IMR-90 (cell line): Measurements from ENCODE around the gene OGFOD2. TPM values are rescaled to one million over a fixed set of nuclear protein-coding genes. Genes with fewer than 3 reads are reported as not detected.

ENCODE experiments used
- ATAC-seq: fragments of 200-7000 bp; cut with Tn5 transposase; 2 replicates; pipeline ENCODE4 v1.9.1; 2020; ENCODE audit warnings: low read depth, mild to moderate bottlenecking, moderate library complexity
- BruUV-seq: library from RNA; stranded (reverse); fragments of 400-500 nt; replicated peaks from 2 replicates; lab custom pipeline; 2021; lab: Mats Ljungman, UMichigan
- CTCF ChIA-PET: fragments of 300-600 bp; formaldehyde crosslinking; extraction: SDS; loops from one replicate; lab custom pipeline; 2021; ENCODE audit warnings: antibody characterized with exemption; lab: Yijun Ruan, JAX
- POLR2A ChIA-PET: fragments of 300-600 bp; sonication (Branson Sonifier 250); formaldehyde crosslinking; loops from one replicate; lab custom pipeline; 2022; ENCODE audit warnings: antibody characterized with exemption; ENCODE audit not compliant: unreplicated experiment; lab: Charles Lee
- DNase-seq: peaks from one replicate; pipeline ENCODE4 v3.0.0; 2013
- H2AFZ ChIP-seq: replicated peaks from 2 replicates; pipeline ENCODE3; 2013; ENCODE audit warnings: low read length, mild to moderate bottlenecking; ENCODE audit not compliant: poor library complexity
- H2AK5ac ChIP-seq: 2 replicates; pipeline ENCODE4 v1.6.1; 2013; ENCODE audit warnings: low read depth, low read length, inconsistent platforms
- H2AK9ac ChIP-seq: replicated peaks from 2 replicates; pipeline ENCODE3; 2013; ENCODE audit warnings: mild to moderate bottlenecking, low read depth, low read length, moderate library complexity; ENCODE audit not compliant: poor library complexity
- H2BK120ac ChIP-seq: 2 replicates; pipeline ENCODE4 v1.6.1; 2013; ENCODE audit warnings: low read depth, low read length, inconsistent platforms
- H2BK15ac ChIP-seq: 3 replicates; pipeline ENCODE4 v1.6.1; 2013; ENCODE audit warnings: low read depth, low read length, inconsistent platforms
- H2BK20ac ChIP-seq: 2 replicates; pipeline ENCODE4 v1.6.1; 2013; ENCODE audit warnings: low read depth, mild to moderate bottlenecking, inconsistent platforms, low read length, moderate library complexity
- H2BK5ac ChIP-seq: 2 replicates; pipeline ENCODE4 v1.6.1; 2013; ENCODE audit warnings: mild to moderate bottlenecking, low read depth, low read length, inconsistent platforms; ENCODE audit not compliant: poor library complexity, severe bottlenecking
- H3K14ac ChIP-seq: replicated peaks from 2 replicates; pipeline ENCODE4 v1.6.1; 2013; ENCODE audit warnings: low read depth, low read length, inconsistent platforms
- H3K18ac ChIP-seq: 2 replicates; pipeline ENCODE4 v1.6.1; 2013; ENCODE audit warnings: low read depth, low read length, control low read depth
- H3K23ac ChIP-seq: 2 replicates; pipeline ENCODE4 v1.6.1; 2013; ENCODE audit warnings: low read depth, low read length, inconsistent platforms
- H3K27ac ChIP-seq: 2 replicates; pipeline ENCODE4 v1.5.1; 2013; ENCODE audit warnings: mild to moderate bottlenecking, control low read depth, low read length; ENCODE audit not compliant: insufficient read depth
- H3K27me3 ChIP-seq: 2 replicates; pipeline ENCODE4 v1.6.1; 2013; ENCODE audit warnings: low read length; ENCODE audit not compliant: control insufficient read depth, insufficient read depth
- H3K36me3 ChIP-seq: 2 replicates; pipeline ENCODE4 v1.6.1; 2013; ENCODE audit warnings: low read length, mixed read lengths; ENCODE audit not compliant: control insufficient read depth, insufficient read depth
- H3K4ac ChIP-seq: 2 replicates; pipeline ENCODE4 v1.6.1; 2013; ENCODE audit warnings: low read depth, low read length, inconsistent platforms
- H3K4me1 ChIP-seq: 2 replicates; pipeline ENCODE4 v1.6.1; 2013; ENCODE audit warnings: low read length, mixed read lengths; ENCODE audit not compliant: control insufficient read depth, insufficient read depth
- H3K4me2 ChIP-seq: 2 replicates; pipeline ENCODE4 v1.6.1; 2013; ENCODE audit warnings: low read depth, mild to moderate bottlenecking, control low read depth, low read length, moderate library complexity
- H3K4me3 ChIP-seq: 2 replicates; pipeline ENCODE4 v1.5.1; 2013; ENCODE audit warnings: low read depth, mild to moderate bottlenecking, control low read depth, low read length, moderate library complexity; ENCODE audit not compliant: insufficient read depth
- H3K56ac ChIP-seq: 2 replicates; pipeline ENCODE4 v1.6.1; 2013; ENCODE audit warnings: low read length, inconsistent platforms; ENCODE audit not compliant: insufficient read depth; ENCODE audit errors: extremely low read depth
- H3K79me1 ChIP-seq, 2 experiments: 2 replicates each; pipeline ENCODE4 v1.6.1; 2013; ENCODE audit warnings: low read length in 2 of 2, inconsistent platforms in 1 of 2, low read depth in 1 of 2
- H3K9ac ChIP-seq: 2 replicates; pipeline ENCODE4 v1.6.1; 2013; ENCODE audit warnings: low read depth, low read length, control low read depth
- H3K9me1 ChIP-seq: 2 replicates; pipeline ENCODE4 v1.6.1; 2013; ENCODE audit warnings: low read length, inconsistent platforms; ENCODE audit not compliant: insufficient read depth
- H3K9me3 ChIP-seq: 2 replicates; pipeline ENCODE4 v1.6.1; 2013; ENCODE audit warnings: low read length; ENCODE audit not compliant: control insufficient read depth, insufficient read depth
- H4K20me1 ChIP-seq: 2 replicates; pipeline ENCODE4 v1.6.1; 2013; ENCODE audit warnings: low read length, inconsistent platforms; ENCODE audit not compliant: insufficient read depth
- H4K5ac ChIP-seq: 2 replicates; pipeline ENCODE4 v1.6.1; 2013; ENCODE audit warnings: mild to moderate bottlenecking, low read depth, low read length, control low read depth
- H4K8ac ChIP-seq, 2 experiments: 2 replicates each; pipeline ENCODE4 v1.6.1; 2013; ENCODE audit warnings: low read depth in 2 of 2, low read length in 2 of 2, control low read depth in 1 of 2, inconsistent platforms in 1 of 2
- H4K91ac ChIP-seq: 2 replicates; pipeline ENCODE4 v1.6.1; 2013; ENCODE audit warnings: low read depth, low read length, inconsistent platforms; ENCODE audit not compliant: insufficient read depth
- BHLHE40 ChIP-seq: fragments of 150-350 bp; IDR thresholded peaks from 2 replicates; pipeline ENCODE4 v1.6.1; 2016; ENCODE audit warnings: mild to moderate bottlenecking, low read depth, low read length
- CEBPB ChIP-seq: IDR thresholded peaks from 2 replicates; pipeline ENCODE4 v1.6.1; 2012; ENCODE audit warnings: low read depth, low read length, improper control_type of control experiment
- CTCF ChIP-seq: conservative IDR thresholded peaks from 2 replicates; pipeline ENCODE4 v1.5.1; 2012; ENCODE audit warnings: mild to moderate bottlenecking, low read depth, low read length, improper control_type of control experiment
- ELK1 ChIP-seq: fragments of 150-350 bp; IDR thresholded peaks from 2 replicates; pipeline ENCODE4 v1.6.1; 2016; ENCODE audit warnings: low read depth, mild to moderate bottlenecking, low read length, moderate library complexity, borderline replicate concordance
- FOS ChIP-seq: fragments of 150-350 bp; IDR thresholded peaks from 2 replicates; pipeline ENCODE4 v1.6.1; 2016; ENCODE audit warnings: low read depth, low read length
- MAFK ChIP-seq: IDR thresholded peaks from 2 replicates; pipeline ENCODE4 v1.6.1; 2012; ENCODE audit warnings: low read depth, low read length, improper control_type of control experiment
- MXI1 ChIP-seq: IDR thresholded peaks from 2 replicates; pipeline ENCODE4 v1.6.1; 2012; ENCODE audit warnings: low read depth, mild to moderate bottlenecking, low read length, moderate library complexity, borderline replicate concordance
- RAD21 ChIP-seq: IDR thresholded peaks from 2 replicates; pipeline ENCODE4 v1.6.1; 2012; ENCODE audit warnings: low read length, improper control_type of control experiment
- RCOR1 ChIP-seq: IDR thresholded peaks from 2 replicates; pipeline ENCODE4 v1.6.1; 2012; ENCODE audit warnings: mild to moderate bottlenecking, low read length, improper control_type of control experiment; ENCODE audit not compliant: insufficient replicate concordance
- USF2 ChIP-seq: fragments of 150-350 bp; IDR thresholded peaks from 2 replicates; pipeline ENCODE4 v1.6.1; 2017; ENCODE audit warnings: mild to moderate bottlenecking, antibody characterized with exemption, low read length, low read depth
- WGBS, 2 experiments: methylation state at CpG; one replicate each; pipeline versions ENCODE4 v1.1.5 to v1.1.7; 2013; ENCODE audit warnings: missing lambda C conversion rate in 2 of 2; ENCODE audit not compliant: insufficient read length in 1 of 2; ENCODE audit errors: extremely low coverage in 2 of 2; 5-methylcytosine and 5-hydroxymethylcytosine counted together
- dilution Hi-C: fragments of 300-500 bp; cut with HindIII; formaldehyde crosslinking; loops from one replicate; pipeline ENCODE4 v1.14.3; 2018; ENCODE audit warnings: low sequenced_read_pairs; ENCODE audit not compliant: unreplicated experiment
- in situ Hi-C: fragments of 300-500 bp; cut with MboI; formaldehyde crosslinking; loops from 3 replicates; pipeline ENCODE4 v1.14.3; 2019; ENCODE audit warnings: low sequenced_read_pairs, inconsistent platforms, mixed read lengths
- intact Hi-C: fragments of 100-400 bp; cut with micrococcal nuclease; formaldehyde crosslinking; loops from 2 replicates; pipeline ENCODE4 v1.10.0; 2022
- polyA plus RNA-seq, 3 experiments: library from polyadenylated mRNA; depleted of rRNA; stranded (reverse); fragments of >200 nt; gene quantifications; 2 replicates each; pipeline ENCODE4 v1.2.3, GENCODE V29; 2012; ENCODE audit warnings: low replicate concordance in 1 of 3
- total RNA-seq: library from RNA; depleted of rRNA; stranded (reverse); fragments of >200 nt; gene quantifications from 2 replicates; pipeline ENCODE4 v1.2.3, GENCODE V29; 2012

The OGFOD2 gene
- total and polyA plus RNA-seq, 2 of the 4 experiments (the other 2 are of a cell fraction): 4.3 to 18.2 TPM

GRCh38 chr12:122989225-122989839, 14.3 kb downstream of the OGFOD2 start:
- no peak overlapping the region for H3K14ac ChIP-seq
- H3K4me1 ChIP-seq: peaks cover 6% of the 10 kb centered on the region
- intact Hi-C loops: no loop called here
- H3K27ac ChIP-seq: no peak overlapping the region
- H3K27me3 ChIP-seq: no peaks in the 10 kb centered on the region
- no peak overlapping the region for H3K18ac ChIP-seq
- H2AK5ac ChIP-seq: no peak overlapping the region
- peaks cover 6% of the 10 kb centered on the region; the same call in 1 of the 2 replicates for H3K9me1 ChIP-seq
- H4K91ac ChIP-seq: no peak overlapping the region
- H2BK15ac ChIP-seq: no peak overlapping the region
- no peak overlapping the region for H2BK20ac ChIP-seq
- in situ Hi-C loops: loop anchor here (10.0 kb wide), 1 partner anchor 155 kb away; no protein-coding TSS in a partner anchor
- H3K4ac ChIP-seq: no peak overlapping the region
- no peak overlapping the region for H2AK9ac ChIP-seq
- no peak overlapping the region for H4K8ac ChIP-seq
- ChIA-PET POLR2A (interaction anchor here (0.7 kb wide), 1 partner anchor 244 kb away, joined by 3 read pairs; the partner anchor contains the start of genes MPHOSPH9 and MTRFR), CTCF (no interaction called here)
- BruUV-seq: no TSS peak
- 80% methylated on average over 1 of the region's 10 CpGs; no CpG with 5 or more reads in 1 of the 2 experiments for WGBS, 2 experiments
- H3K56ac ChIP-seq: no peak overlapping the region
- no peak overlapping the region for H2BK120ac ChIP-seq
- H3K4me2 ChIP-seq: no peak overlapping the region
- dilution Hi-C loops: loop anchor here (25.0 kb wide), 1 partner anchor 248 kb away; the partner anchor contains the start of genes MPHOSPH9 and MTRFR
- H3K4me3 ChIP-seq: no peak overlapping the region
- 0 out of 4 replicates have a peak, but pooled peaks cover 0 to under 1% of the 10 kb centered on the region in 2 experiments for H3K79me1 ChIP-seq
- no peak overlapping the region for H2BK5ac ChIP-seq
- H4K20me1 ChIP-seq: no peaks in the 10 kb centered on the region; the same call in 1 of the 2 replicates
- ATAC-seq (no peak), DNase-seq (no peak)
- H3K36me3 ChIP-seq: peaks cover 40% of the 10 kb centered on the region; the same call in 1 of the 2 replicates
- no peak overlapping the region for H4K5ac ChIP-seq
- no peak for TF ChIP-seq ELK1
- TF ChIP-seq RAD21: no peak
- no peak for TF ChIP-seq CEBPB
- no peak for TF ChIP-seq MXI1
- TF ChIP-seq MAFK: no peak
- TF ChIP-seq FOS: no peak
- no peak for TF ChIP-seq BHLHE40
- no peak for TF ChIP-seq USF2
- no peak for TF ChIP-seq RCOR1
- TF ChIP-seq CTCF: no peak
- no peaks in the 10 kb centered on the region for H3K9me3 ChIP-seq
- H3K23ac ChIP-seq: no peak overlapping the region
- no peak overlapping the region for H2AFZ ChIP-seq
- no peak overlapping the region for H3K9ac ChIP-seq
